K562 (cell line): Measurements from ENCODE around the gene UBAP1L. TPM values are rescaled to one million over a fixed set of nuclear protein-coding genes. Genes with fewer than 3 reads are reported as not detected.

Experiments used
- polyA plus RNA-seq, 8 experiments: library from polyadenylated mRNA; depleted of rRNA in 4 of 8; stranded (reverse) in 5 of 8; unstranded in 3 of 8; fragments of >200 nt; fragmentation: Nextera tagmentation in 2 of 8; fragmentation: Illumina TruSeq in 1 of 8; extraction: Ambion mirVana in 2 of 8; extraction: Trizol in 1 of 8; gene quantifications; 2 replicates each; pipeline versions ENCODE4 v1.2.1 to v1.2.3, GENCODE V29; 2011 to 2014; ENCODE audit warnings: inconsistent platforms in 1 of 8, missing spikeins in 1 of 8
- total RNA-seq, 7 experiments: library from RNA; depleted of rRNA in 6 of 7; stranded (reverse); fragments of >200 nt in 6 of 7; fragmentation: Illumina TruSeq in 2 of 7; extraction: Trizol in 2 of 7; gene quantifications; 2 replicates each; pipeline versions ENCODE4 v1.2.1 to v1.2.3, GENCODE V29; 2011 to 2021; ENCODE audit warnings: low replicate concordance in 1 of 7
- TF ChIP-seq, protein P1 (sequence below): fragments of 200-600 bp; sonication (generic); IDR thresholded peaks from one replicate; pipeline ENCODE4 v1.6.1; 2012; ENCODE audit warnings: mild to moderate bottlenecking, low read depth, low read length, inconsistent platforms

The UBAP1L gene
- total and polyA plus RNA-seq, 9 of the 15 experiments (the other 6 are each of a cell fraction or from before 2014, with no cell fraction given): 0.16 to 0.71 (median 0.41) TPM; not detected in 2

DNA sequence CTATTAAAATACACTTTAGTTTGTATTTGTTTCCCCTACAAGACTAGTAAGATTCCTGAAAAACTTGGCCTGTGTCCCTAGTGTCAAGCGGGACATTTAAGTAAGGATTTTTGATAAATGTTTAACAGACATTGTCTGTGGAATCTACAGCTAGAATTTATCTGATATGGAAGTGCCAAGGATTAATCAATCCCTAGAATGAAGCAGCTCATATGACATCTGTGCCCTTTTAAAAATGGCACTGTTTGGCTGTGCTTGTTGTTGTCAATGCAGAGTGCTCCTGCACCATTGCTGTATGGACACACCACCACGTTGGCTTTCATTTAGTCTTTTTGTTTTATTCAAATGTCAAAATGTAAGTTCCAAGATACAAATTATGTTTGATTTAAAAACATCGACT, 32.9 kb upstream of the UBAP1L start (continued):
- TF ChIP-seq, protein P1, sequence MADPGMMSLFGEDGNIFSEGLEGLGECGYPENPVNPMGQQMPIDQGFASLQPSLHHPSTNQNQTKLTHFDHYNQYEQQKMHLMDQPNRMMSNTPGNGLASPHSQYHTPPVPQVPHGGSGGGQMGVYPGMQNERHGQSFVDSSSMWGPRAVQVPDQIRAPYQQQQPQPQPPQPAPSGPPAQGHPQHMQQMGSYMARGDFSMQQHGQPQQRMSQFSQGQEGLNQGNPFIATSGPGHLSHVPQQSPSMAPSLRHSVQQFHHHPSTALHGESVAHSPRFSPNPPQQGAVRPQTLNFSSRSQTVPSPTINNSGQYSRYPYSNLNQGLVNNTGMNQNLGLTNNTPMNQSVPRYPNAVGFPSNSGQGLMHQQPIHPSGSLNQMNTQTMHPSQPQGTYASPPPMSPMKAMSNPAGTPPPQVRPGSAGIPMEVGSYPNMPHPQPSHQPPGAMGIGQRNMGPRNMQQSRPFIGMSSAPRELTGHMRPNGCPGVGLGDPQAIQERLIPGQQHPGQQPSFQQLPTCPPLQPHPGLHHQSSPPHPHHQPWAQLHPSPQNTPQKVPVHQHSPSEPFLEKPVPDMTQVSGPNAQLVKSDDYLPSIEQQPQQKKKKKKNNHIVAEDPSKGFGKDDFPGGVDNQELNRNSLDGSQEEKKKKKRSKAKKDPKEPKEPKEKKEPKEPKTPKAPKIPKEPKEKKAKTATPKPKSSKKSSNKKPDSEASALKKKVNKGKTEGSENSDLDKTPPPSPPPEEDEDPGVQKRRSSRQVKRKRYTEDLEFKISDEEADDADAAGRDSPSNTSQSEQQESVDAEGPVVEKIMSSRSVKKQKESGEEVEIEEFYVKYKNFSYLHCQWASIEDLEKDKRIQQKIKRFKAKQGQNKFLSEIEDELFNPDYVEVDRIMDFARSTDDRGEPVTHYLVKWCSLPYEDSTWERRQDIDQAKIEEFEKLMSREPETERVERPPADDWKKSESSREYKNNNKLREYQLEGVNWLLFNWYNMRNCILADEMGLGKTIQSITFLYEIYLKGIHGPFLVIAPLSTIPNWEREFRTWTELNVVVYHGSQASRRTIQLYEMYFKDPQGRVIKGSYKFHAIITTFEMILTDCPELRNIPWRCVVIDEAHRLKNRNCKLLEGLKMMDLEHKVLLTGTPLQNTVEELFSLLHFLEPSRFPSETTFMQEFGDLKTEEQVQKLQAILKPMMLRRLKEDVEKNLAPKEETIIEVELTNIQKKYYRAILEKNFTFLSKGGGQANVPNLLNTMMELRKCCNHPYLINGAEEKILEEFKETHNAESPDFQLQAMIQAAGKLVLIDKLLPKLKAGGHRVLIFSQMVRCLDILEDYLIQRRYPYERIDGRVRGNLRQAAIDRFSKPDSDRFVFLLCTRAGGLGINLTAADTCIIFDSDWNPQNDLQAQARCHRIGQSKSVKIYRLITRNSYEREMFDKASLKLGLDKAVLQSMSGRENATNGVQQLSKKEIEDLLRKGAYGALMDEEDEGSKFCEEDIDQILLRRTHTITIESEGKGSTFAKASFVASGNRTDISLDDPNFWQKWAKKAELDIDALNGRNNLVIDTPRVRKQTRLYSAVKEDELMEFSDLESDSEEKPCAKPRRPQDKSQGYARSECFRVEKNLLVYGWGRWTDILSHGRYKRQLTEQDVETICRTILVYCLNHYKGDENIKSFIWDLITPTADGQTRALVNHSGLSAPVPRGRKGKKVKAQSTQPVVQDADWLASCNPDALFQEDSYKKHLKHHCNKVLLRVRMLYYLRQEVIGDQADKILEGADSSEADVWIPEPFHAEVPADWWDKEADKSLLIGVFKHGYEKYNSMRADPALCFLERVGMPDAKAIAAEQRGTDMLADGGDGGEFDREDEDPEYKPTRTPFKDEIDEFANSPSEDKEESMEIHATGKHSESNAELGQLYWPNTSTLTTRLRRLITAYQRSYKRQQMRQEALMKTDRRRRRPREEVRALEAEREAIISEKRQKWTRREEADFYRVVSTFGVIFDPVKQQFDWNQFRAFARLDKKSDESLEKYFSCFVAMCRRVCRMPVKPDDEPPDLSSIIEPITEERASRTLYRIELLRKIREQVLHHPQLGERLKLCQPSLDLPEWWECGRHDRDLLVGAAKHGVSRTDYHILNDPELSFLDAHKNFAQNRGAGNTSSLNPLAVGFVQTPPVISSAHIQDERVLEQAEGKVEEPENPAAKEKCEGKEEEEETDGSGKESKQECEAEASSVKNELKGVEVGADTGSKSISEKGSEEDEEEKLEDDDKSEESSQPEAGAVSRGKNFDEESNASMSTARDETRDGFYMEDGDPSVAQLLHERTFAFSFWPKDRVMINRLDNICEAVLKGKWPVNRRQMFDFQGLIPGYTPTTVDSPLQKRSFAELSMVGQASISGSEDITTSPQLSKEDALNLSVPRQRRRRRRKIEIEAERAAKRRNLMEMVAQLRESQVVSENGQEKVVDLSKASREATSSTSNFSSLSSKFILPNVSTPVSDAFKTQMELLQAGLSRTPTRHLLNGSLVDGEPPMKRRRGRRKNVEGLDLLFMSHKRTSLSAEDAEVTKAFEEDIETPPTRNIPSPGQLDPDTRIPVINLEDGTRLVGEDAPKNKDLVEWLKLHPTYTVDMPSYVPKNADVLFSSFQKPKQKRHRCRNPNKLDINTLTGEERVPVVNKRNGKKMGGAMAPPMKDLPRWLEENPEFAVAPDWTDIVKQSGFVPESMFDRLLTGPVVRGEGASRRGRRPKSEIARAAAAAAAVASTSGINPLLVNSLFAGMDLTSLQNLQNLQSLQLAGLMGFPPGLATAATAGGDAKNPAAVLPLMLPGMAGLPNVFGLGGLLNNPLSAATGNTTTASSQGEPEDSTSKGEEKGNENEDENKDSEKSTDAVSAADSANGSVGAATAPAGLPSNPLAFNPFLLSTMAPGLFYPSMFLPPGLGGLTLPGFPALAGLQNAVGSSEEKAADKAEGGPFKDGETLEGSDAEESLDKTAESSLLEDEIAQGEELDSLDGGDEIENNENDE: no peak
